Mucosa of stomach (tissue), 1 donor: ENCODE data around the gene KCNA3.

ENCODE experiments used
- H3K27me3 ChIP-seq: one replicate; pipeline ENCODE4 v1.7.0; 2013; ENCODE audit warnings: mild to moderate bottlenecking, low read length; ENCODE audit not compliant: control insufficient read depth, insufficient read depth
- H3K36me3 ChIP-seq: one replicate; pipeline ENCODE4 v1.7.0; 2013; ENCODE audit warnings: low read length; ENCODE audit not compliant: control insufficient read depth, insufficient read depth
- H3K4me1 ChIP-seq: one replicate; pipeline ENCODE4 v1.7.0; 2013; ENCODE audit warnings: mild to moderate bottlenecking, low read length; ENCODE audit not compliant: control insufficient read depth, insufficient read depth
- H3K4me3 ChIP-seq: one replicate; pipeline ENCODE4 v1.7.0; 2013; ENCODE audit warnings: low read length
- H3K9ac ChIP-seq: one replicate; pipeline ENCODE4 v1.7.0; 2013; ENCODE audit warnings: mild to moderate bottlenecking, low read length, moderate library complexity
- H3K9me3 ChIP-seq: one replicate; pipeline ENCODE4 v1.7.0; 2013; ENCODE audit warnings: mild to moderate bottlenecking, low read length, moderate library complexity; ENCODE audit not compliant: control insufficient read depth
- donor health status: Pancreatic carcinoma.

KCNA3 gene

DNA sequence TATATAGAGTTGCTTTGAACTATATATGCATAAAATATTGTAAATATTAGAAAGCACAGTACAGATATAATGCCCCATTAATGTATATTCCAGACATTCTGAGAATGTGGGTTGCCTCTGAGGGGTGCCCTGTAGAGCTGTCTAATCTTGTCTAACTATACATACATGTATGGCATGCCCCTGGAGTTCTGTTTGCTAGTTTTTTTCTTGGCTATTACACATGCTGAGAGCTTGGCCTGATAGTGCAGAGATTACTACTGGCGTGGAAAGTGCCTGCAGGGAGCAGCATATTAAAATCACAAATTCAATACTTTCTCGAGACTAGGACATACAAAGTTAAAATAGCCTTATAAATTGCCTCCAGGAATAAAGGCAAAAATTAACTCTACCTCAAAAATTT lies 24.1 kb downstream of the KCNA3 start:
- Histone ChIP-seq H3K36me3 (no peaks in the 10 kb centered on the region), H3K9me3 (no peaks in the 10 kb centered on the region), H3K4me1 (no peaks in the 10 kb centered on the region), H3K9ac (no peak overlapping the region), H3K4me3 (no peak overlapping the region), H3K27me3 (no peaks in the 10 kb centered on the region)

DNA sequence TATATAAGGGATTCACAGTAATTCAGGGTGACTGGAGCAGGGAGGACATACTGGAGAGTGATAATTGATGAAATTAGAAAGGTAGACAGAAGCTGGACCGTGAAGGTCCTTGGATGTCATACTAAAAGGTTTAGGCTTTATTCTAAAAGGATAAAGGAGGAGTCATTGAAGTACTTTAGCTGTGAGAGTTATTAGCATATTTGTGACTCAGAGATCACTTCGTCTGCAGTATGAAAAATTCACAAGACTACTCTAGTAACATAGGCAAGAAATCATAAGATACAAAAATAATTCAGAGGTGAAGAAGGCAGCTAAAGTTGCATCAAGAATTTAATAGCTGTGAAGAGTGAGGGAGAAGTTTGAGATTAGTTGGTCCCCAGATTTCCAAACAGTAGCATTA lies 26.3 kb downstream of the KCNA3 start:
- Histone ChIP-seq H3K27me3 (no peaks in the 10 kb centered on the region), H3K36me3 (no peaks in the 10 kb centered on the region), H3K4me3 (no peak overlapping the region), H3K9ac (no peak overlapping the region), H3K9me3 (no peaks in the 10 kb centered on the region), H3K4me1 (no peaks in the 10 kb centered on the region)

DNA sequence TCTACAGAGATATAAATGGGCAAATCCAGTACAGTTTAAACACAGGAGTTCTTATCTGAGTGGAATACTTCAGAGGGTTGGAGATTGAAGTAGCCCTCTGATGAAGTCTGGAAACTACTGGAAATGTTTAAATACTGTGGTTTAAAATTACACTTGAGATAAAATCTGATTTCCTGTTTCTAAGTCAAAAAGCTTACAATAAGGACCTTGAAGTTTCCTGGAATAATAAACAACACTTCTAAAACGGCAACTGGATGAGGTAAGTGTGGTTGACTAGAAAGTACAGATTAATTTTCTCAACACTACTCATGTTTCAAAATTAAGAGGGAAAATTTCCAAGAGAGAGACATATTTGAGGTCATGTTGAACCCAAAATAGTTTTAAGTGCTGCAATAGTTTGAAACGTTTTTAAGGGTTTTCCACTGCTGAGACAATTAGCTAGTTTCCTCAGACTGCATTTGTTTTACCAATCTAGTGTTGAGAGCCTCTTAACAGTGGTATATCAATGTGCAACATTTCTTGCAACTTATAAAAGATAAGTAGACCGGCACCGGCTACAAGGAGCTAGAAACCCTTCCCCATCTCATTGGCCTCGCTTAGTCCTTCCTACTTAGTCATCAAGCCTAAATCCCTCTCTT lies 27.4 kb downstream of the KCNA3 start:
- Histone ChIP-seq H3K27me3 (no peaks in the 10 kb centered on the region), H3K4me1 (no peaks in the 10 kb centered on the region), H3K36me3 (no peaks in the 10 kb centered on the region), H3K9ac (no peak overlapping the region), H3K9me3 (no peaks in the 10 kb centered on the region), H3K4me3 (no peak overlapping the region)

DNA sequence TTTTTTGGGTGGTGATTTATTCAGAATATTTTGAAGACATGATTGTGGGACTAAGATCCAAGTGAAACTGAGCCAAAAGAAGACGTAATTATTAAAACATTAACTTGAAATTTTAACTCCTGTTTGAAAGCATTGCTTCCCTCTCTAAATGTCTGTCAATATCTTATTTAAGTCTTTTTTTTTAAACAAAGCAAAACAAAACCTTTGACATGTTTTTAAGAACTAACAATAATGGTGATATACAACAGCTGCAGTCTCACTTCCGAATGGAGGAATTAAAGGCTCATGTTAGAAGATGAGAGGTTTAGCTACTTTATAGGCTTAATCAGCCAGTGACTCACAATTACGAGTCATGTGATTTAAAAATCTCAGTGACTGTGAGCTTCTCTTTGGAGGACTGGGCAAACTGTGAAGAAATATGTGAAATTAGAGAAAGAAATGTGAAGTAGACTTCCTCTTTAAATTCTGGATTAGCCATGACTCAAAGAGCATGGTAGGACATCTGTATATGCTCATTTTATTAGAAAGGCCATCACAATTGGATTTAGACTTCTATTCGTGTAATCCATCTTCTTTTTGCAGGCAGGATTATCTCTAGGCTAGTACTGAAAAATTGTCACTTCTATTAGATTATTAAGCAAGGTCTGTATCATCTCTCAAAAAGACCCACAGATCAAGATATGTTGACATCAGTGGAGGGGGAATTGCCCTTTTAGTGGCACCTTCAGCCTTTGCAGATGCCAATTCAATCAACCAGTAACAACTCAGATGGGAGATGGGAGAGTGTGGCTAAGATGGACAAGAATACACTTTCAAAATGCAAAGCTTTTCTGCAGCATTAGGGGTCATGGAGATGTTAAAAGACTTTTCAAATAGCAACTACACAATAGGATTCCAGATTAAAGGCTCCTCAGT lies 28.7 kb downstream of the KCNA3 start:
- Histone ChIP-seq H3K4me1 (no peaks in the 10 kb centered on the region), H3K9me3 (no peaks in the 10 kb centered on the region)

DNA sequence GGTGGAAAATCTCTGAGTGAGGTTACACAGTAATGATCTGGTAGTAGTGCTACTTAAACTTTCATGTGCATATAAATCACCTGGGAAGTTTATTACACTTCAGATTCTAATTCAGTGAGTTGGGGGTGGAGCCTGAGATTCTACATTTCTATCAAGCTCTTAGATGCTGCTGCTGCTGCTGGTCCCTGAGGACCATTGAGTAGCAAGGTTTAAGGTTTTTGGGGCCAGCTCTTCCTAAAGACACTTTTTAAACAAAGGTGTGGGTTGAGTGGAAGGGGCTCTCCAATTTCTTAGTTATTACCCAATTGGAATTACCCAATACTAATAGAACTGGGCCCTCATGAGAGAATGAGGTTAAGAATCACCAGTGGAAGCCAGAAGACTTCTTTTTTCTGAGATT lies 29.5 kb downstream of the KCNA3 start:
- H3K27me3 ChIP-seq = no peaks in the 10 kb centered on the region
- H3K36me3 ChIP-seq = no peaks in the 10 kb centered on the region
- no peaks in the 10 kb centered on the region for H3K9me3 ChIP-seq
- no peak overlapping the region for H3K4me3 ChIP-seq
- H3K4me1 ChIP-seq = no peaks in the 10 kb centered on the region
- no peak overlapping the region for H3K9ac ChIP-seq

More for the DNA sequence above, 28.7 kb downstream of the KCNA3 start:
- no peak overlapping the region for H3K9ac ChIP-seq
- no peaks in the 10 kb centered on the region for H3K36me3 ChIP-seq
- no peak overlapping the region for H3K4me3 ChIP-seq
- no peaks in the 10 kb centered on the region for H3K27me3 ChIP-seq

DNA sequence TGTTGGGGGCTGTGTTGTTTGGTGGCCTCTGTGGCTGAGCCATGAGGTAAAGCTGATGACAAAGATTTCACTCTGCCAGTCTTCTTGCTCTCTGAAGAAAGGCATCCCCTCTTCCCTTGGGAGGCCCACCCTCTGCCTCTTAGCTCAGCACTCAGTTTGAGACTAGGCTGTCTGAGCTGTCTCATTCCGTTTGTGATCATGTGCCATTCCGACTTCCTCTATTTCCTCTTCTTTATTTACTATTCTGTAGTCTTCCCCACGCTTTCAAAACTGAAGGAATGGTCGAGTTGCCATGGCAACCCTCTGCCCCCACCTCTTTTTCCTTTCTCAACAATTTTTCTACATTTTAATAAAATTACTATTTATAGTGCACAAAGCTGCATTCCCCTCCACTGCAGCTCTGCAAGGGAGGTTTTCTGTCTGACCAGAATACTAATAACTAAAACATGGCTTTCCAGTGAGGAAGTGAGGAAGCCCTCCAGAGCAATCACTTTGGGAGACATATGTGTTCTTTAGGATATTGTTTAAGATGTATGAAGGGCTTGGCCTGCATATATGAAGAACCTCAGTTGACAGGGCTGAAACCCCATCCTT lies 30.8 kb downstream of the KCNA3 start:
- H3K4me3 ChIP-seq = no peak overlapping the region
- no peaks in the 10 kb centered on the region for H3K36me3 ChIP-seq
- no peaks in the 10 kb centered on the region for H3K9me3 ChIP-seq
- no peak overlapping the region for H3K9ac ChIP-seq
- H3K4me1 ChIP-seq = no peaks in the 10 kb centered on the region
- no peaks in the 10 kb centered on the region for H3K27me3 ChIP-seq

DNA sequence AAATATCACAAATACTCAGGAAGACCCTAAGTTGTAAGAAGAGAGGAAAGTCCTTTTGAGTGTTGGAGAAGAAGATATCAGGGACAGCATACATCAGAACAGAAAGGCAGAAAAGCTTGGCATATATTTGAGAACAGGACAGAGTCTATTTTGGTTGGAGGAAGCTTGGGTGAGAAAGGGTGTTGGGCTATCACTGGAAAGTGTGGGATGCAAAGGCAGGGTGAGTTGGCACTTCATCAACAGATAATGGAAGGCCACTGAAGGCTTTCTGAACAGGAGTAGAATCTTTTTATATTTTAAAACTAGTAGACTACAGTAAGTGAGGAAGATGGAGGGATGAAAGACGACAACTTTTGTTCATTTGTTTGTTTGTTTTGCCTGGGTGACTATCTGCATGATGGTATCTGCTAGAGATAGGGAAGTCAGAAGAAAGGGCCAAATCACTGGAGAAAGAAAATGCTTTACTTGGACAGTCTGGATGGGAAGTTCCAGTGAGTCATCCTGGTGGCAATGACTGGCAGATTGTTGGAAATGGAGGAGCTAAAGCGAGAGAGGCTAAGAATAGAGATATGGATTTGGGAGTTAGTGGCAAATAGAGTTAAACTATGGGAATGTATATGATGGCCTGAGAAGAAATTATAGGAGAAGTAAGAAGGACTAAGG lies 34.9 kb downstream of the KCNA3 start:
- peaks cover 5% of the 10 kb centered on the region for H3K4me1 ChIP-seq
- H3K9me3 ChIP-seq = no peaks in the 10 kb centered on the region
- no peak overlapping the region for H3K4me3 ChIP-seq
- no peaks in the 10 kb centered on the region for H3K36me3 ChIP-seq
- no peaks in the 10 kb centered on the region for H3K27me3 ChIP-seq
- no peak overlapping the region for H3K9ac ChIP-seq

DNA sequence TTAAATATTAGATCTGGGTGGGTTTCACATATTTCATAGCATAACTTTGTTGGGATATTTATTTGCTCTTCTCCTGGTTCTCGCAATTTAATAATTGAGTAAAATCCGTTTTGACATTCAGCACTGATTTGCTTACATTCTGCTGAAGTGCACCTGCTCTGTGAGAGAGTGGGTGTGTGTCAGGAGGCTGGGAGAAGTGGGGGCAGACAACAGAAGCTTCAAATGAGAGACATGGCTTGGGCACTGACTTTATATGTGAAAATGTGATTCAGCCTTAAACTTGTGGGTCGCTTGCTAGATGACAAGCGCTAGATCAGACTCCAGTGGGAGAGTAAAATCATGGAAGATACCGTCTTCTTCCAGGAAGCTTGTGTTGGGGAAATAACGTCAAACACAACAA lies 36.2 kb downstream of the KCNA3 start:
- H3K9me3 ChIP-seq = no peaks in the 10 kb centered on the region
- H3K4me3 ChIP-seq = no peak overlapping the region
- no peaks in the 10 kb centered on the region for H3K27me3 ChIP-seq
- H3K9ac ChIP-seq = no peak overlapping the region
- no peaks in the 10 kb centered on the region for H3K36me3 ChIP-seq
- H3K4me1 ChIP-seq = peaks cover 10% of the 10 kb centered on the region

DNA sequence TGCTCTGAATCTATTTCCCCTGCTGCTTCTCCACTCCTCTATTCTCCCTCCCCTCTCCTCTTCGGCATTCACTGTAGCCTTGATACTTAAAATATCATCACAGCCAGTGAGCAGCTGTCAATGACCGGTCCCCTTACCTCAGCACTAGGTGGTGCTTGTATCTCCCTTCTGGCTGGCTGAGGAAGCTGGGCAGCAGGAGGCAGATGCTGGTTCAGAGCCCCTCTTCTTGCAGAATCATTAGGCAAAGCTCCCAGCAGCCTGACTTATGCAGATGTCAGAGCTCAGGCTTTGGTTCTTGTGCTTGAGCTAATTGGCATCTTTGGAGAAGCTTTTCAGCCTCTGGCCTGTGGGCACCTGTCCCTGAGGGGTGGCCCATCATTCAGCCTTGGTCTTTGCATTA lies 36.7 kb downstream of the KCNA3 start:
- Histone ChIP-seq H3K4me1 (peaks cover 10% of the 10 kb centered on the region), H3K9me3 (no peaks in the 10 kb centered on the region), H3K36me3 (no peaks in the 10 kb centered on the region), H3K27me3 (no peaks in the 10 kb centered on the region), H3K4me3 (no peak overlapping the region), H3K9ac (no peak overlapping the region)

DNA sequence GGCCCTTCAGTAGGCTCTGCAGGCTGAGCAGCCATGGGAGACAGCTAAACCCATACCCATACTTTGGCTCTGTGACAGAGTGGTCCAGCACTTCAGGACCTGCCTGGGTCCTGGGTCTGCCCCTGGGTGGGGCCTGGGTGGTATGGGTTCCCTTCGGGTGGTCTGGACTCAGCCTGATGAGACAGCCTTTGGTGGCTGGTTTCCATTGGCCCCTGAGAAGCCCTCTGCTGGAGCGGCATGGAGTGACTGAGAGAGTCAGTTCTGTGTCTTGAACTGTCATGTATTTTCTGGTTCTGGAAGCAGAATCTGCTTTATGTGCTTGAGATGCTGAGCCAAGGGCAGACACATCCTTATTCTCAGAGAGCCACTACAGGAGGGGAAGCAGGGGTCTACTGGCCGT lies 37.3 kb downstream of the KCNA3 start:
- H3K4me1 ChIP-seq = peaks cover 10% of the 10 kb centered on the region
- no peak overlapping the region for H3K4me3 ChIP-seq
- no peaks in the 10 kb centered on the region for H3K36me3 ChIP-seq
- no peaks in the 10 kb centered on the region for H3K9me3 ChIP-seq
- H3K27me3 ChIP-seq = no peaks in the 10 kb centered on the region
- H3K9ac ChIP-seq = no peak overlapping the region

DNA sequence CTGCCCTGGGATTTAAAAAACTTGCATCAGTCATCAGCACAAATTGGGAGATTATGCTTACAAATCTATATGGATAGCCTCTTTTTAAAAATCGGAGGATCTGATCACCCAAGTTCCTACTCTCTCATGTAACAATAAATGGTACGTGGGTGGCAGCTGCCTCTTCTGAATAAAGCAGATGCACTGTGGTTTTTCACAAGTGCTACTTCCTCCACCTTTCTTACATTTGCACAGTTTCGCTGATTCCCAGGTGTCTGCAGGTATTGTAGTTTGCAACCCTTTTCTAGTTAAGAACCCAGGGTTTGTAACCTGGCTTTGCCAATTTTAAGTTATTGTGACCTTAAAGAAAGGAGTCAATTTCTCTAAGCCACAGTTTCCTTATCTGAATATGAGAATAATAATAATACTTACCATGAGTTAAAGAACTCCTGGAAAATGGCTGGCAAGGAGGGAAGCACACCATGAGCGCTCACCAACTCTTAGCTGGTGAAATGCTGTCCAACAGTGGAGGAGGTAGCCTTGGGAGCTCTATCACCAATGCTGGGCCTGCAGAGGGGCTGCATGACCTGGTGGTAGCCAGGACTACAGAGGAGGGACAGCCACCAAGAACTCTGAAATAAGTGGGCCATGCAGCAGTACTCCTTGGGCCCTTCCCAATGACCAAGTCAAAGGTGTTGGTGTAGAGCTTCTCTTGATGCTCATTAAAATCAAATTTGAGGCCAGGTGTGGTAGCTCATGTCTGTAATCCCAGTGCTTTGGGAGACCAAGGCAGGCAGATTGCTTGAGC lies 38.4 kb downstream of the KCNA3 start:
- Histone ChIP-seq H3K4me1 (peaks cover 10% of the 10 kb centered on the region), H3K9me3 (no peaks in the 10 kb centered on the region), H3K36me3 (no peaks in the 10 kb centered on the region), H3K4me3 (no peak overlapping the region), H3K27me3 (peaks cover under 1% of the 10 kb centered on the region), H3K9ac (no peak overlapping the region)
